OCI-LY1 (cell line): ENCODE results near the gene MOK.

Experiments used
- H2AFZ ChIP-seq: fragments of 200-600 bp; sonication (generic), shearing (Covaris generic); 2 replicates; pipeline ENCODE4 v1.6.0; 2014; ENCODE audit warnings: antibody characterized with exemption, mild to moderate bottlenecking, low read length
- H3F3A ChIP-seq: fragments of 200-600 bp; sonication (generic), shearing (Covaris generic); 2 replicates; pipeline ENCODE4 v1.6.0; 2014; ENCODE audit warnings: mild to moderate bottlenecking, antibody characterized with exemption, low read length, moderate library complexity; ENCODE audit not compliant: insufficient read depth
- H3K27ac ChIP-seq: fragments of 200-600 bp; sonication (generic); 2 replicates; pipeline ENCODE4 v1.5.1; 2014; ENCODE audit warnings: low read length, mixed run types, mild to moderate bottlenecking, low read depth; ENCODE audit not compliant: poor library complexity, severe bottlenecking
- H3K27me3 ChIP-seq: fragments of 200-600 bp; sonication (generic); 2 replicates; pipeline ENCODE4 v1.6.0; 2014; ENCODE audit warnings: antibody characterized with exemption, mild to moderate bottlenecking, low read length, moderate library complexity; ENCODE audit not compliant: insufficient read depth
- H3K36me3 ChIP-seq: fragments of 200-600 bp; sonication (generic); 2 replicates; pipeline ENCODE4 v1.6.1; 2014; ENCODE audit warnings: mild to moderate bottlenecking, antibody characterized with exemption, low read length, moderate library complexity, mixed read lengths; ENCODE audit not compliant: insufficient read depth
- H3K4me1 ChIP-seq: fragments of 200-600 bp; sonication (generic); 2 replicates; pipeline ENCODE4 v1.5.1; 2014; ENCODE audit warnings: mild to moderate bottlenecking, low read length, moderate library complexity; ENCODE audit not compliant: insufficient read depth, severe bottlenecking
- H3K4me2 ChIP-seq: fragments of 200-600 bp; sonication (generic), shearing (Covaris generic); 2 replicates; pipeline ENCODE4 v1.6.1; 2014; ENCODE audit warnings: low read length
- H3K4me3 ChIP-seq: fragments of 200-600 bp; sonication (generic); 2 replicates; pipeline ENCODE4 v1.5.1; 2014; ENCODE audit warnings: low read length, low read depth, mild to moderate bottlenecking, mixed read lengths; ENCODE audit not compliant: poor library complexity, severe bottlenecking
- H3K79me2 ChIP-seq: fragments of 200-600 bp; shearing (Covaris generic); 2 replicates; pipeline ENCODE4 v1.6.1; 2016; ENCODE audit warnings: mixed run types, low read length, mixed read lengths; ENCODE audit not compliant: insufficient read depth
- H3K9ac ChIP-seq: fragments of 200-600 bp; sonication (generic), shearing (Covaris generic); 2 replicates; pipeline ENCODE4 v1.6.1; 2014; ENCODE audit warnings: mild to moderate bottlenecking, low read length, mixed read lengths
- H3K9me2 ChIP-seq: fragments of 200-600 bp; sonication (generic), shearing (Covaris generic); 2 replicates; pipeline ENCODE4 v1.6.1; 2014; ENCODE audit warnings: low read depth, mild to moderate bottlenecking, low read length, mixed read lengths
- H3K9me3 ChIP-seq: fragments of 200-600 bp; shearing (Covaris generic); 2 replicates; pipeline ENCODE4 v1.6.1; 2014; ENCODE audit warnings: low read length, mixed read lengths
- H4K20me1 ChIP-seq: fragments of 200-600 bp; sonication (generic), shearing (Covaris generic); 2 replicates; pipeline ENCODE4 v1.6.0; 2016; ENCODE audit warnings: mild to moderate bottlenecking, low read length; ENCODE audit not compliant: insufficient read depth
- EZH2 ChIP-seq: fragments of 200-600 bp; sonication (generic), shearing (Covaris generic); IDR thresholded peaks from 2 replicates; pipeline ENCODE4 v1.8.0; 2017; ENCODE audit warnings: borderline replicate concordance, mixed run types, mild to moderate bottlenecking, antibody characterized with exemption, low read length, moderate library complexity, mixed read lengths
- TF ChIP-seq, protein P1 (sequence below): fragments of 200-600 bp; sonication (generic), shearing (Covaris generic); IDR thresholded peaks from 2 replicates; pipeline ENCODE4 v1.5.1; 2017; ENCODE audit warnings: mild to moderate bottlenecking, antibody characterized with exemption, low read length, moderate library complexity, mixed read lengths

The MOK gene

GRCh38 chr14:102233081-102233480 lies 71.9 kb downstream of the MOK start:
- TF ChIP-seq, protein P1, sequence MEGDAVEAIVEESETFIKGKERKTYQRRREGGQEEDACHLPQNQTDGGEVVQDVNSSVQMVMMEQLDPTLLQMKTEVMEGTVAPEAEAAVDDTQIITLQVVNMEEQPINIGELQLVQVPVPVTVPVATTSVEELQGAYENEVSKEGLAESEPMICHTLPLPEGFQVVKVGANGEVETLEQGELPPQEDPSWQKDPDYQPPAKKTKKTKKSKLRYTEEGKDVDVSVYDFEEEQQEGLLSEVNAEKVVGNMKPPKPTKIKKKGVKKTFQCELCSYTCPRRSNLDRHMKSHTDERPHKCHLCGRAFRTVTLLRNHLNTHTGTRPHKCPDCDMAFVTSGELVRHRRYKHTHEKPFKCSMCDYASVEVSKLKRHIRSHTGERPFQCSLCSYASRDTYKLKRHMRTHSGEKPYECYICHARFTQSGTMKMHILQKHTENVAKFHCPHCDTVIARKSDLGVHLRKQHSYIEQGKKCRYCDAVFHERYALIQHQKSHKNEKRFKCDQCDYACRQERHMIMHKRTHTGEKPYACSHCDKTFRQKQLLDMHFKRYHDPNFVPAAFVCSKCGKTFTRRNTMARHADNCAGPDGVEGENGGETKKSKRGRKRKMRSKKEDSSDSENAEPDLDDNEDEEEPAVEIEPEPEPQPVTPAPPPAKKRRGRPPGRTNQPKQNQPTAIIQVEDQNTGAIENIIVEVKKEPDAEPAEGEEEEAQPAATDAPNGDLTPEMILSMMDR = no peak
- no peak for TF ChIP-seq EZH2
- no peaks in the 10 kb centered on the region for H4K20me1 ChIP-seq
- H2AFZ ChIP-seq = no peak overlapping the region
- peak overlapping the region; percentile 79 for H3K4me2 ChIP-seq
- peaks cover 24% of the 10 kb centered on the region; the same call in 1 of the 2 replicates for H3K36me3 ChIP-seq
- no peaks in the 10 kb centered on the region for H3K9me3 ChIP-seq
- no peaks in the 10 kb centered on the region for H3K9me2 ChIP-seq
- no peaks in the 10 kb centered on the region for H3F3A ChIP-seq
- peaks cover 42% of the 10 kb centered on the region for H3K4me1 ChIP-seq
- H3K27me3 ChIP-seq = no peaks in the 10 kb centered on the region
- H3K4me3 ChIP-seq = peak overlapping the region; percentile 80
- peak overlapping the region; percentile 78 for H3K9ac ChIP-seq
- H3K27ac ChIP-seq = peak overlapping the region; percentile 82
- H3K79me2 ChIP-seq = no peaks in the 10 kb centered on the region

DNA sequence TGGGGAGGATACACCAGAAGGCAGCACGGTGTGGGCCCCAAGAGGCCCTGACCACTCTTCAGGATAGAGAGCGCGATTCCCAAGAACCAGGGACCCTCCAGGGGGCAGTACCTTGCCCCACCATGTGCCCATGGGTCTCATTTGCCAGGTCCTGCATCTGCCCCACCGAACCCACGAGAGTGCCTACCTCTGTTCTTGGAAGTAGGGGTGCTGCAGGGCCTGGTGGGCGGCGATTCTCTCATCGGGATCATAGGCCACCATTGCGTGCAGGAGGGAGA lies 72.7 kb downstream of the MOK start:
- no peak for TF ChIP-seq EZH2
- TF ChIP-seq, protein P1 = 0 out of 2 replicates have a peak, but pooled peaks have one; percentile 5

DNA sequence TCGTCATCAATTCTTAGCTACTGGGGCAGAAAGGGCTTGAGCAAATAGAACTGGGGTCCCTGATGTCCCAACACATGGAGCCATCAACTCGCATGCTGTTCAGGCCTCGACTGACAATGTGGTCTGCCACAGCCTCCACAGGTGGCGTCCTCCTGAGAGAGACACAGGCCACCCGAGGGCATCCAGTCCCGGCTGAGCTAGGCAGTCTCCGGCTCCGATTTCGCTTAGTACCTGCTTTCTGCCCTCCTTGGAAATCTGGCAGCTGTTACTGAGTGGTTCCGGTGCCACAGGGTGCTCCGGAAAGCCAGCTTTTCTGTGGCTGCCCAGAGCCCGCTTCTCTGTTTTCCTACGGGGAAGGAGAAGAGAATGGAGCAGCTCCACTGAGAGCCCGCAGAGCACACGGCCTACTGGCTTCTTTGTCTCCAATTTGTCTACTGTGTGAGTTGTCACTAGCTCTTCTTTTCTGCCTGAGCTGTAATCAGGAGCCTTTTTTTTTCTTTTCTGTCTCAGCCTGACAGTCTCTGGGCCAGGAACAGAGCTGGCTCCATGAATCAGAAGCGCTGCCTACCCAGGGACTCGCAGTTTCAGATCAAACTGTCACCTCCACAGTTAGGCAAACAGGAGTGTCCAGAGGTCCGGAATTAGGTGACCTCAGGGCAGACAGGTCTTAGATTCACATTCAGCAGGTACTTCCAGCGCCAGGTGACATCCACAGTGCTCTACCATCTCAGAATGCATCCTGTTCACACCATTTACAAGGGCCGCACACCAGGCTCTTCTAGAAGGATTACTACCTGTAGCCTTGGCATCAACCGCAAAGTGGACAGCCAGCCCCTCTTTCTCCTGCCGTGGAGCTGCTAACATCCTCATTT lies 73.3 kb downstream of the MOK start:
- Histone ChIP-seq H4K20me1 (no peaks in the 10 kb centered on the region), H2AFZ (no peak overlapping the region)
- TF ChIP-seq, protein P1 = no peak
- no peak for TF ChIP-seq EZH2

More for the DNA sequence above, 72.7 kb downstream of the MOK start:
- Histone ChIP-seq H3K27me3 (no peaks in the 10 kb centered on the region), H3K4me1 (peaks cover 50% of the 10 kb centered on the region), H3F3A (no peaks in the 10 kb centered on the region), H3K9me2 (no peaks in the 10 kb centered on the region), H3K9me3 (no peaks in the 10 kb centered on the region), H3K79me2 (no peaks in the 10 kb centered on the region), H3K4me2 (peak overlapping the region; percentile 79), H4K20me1 (no peaks in the 10 kb centered on the region), H3K27ac (peak overlapping the region; percentile 82), H3K36me3 (peaks cover 24% of the 10 kb centered on the region; the same call in 1 of the 2 replicates), H2AFZ (no peak overlapping the region), H3K4me3 (peak overlapping the region; percentile 48), H3K9ac (peak overlapping the region; percentile 59; the same call in 1 of the 2 replicates)

More for the DNA sequence above, 73.3 kb downstream of the MOK start:
- Histone ChIP-seq H3K4me1 (peaks cover 55% of the 10 kb centered on the region), H3K27me3 (no peaks in the 10 kb centered on the region), H3K9ac (peak overlapping the region; percentile 59; the same call in 1 of the 2 replicates), H3K9me3 (no peaks in the 10 kb centered on the region), H3K79me2 (no peaks in the 10 kb centered on the region), H3K9me2 (no peaks in the 10 kb centered on the region), H3F3A (no peaks in the 10 kb centered on the region), H3K36me3 (peaks cover 24% of the 10 kb centered on the region; the same call in 1 of the 2 replicates), H3K27ac (peak overlapping the region; percentile 82), H3K4me3 (peak overlapping the region; percentile 48), H3K4me2 (peak overlapping the region; percentile 79)
